Measurements from ENCODE around the gene UAP1L1. TPM values are rescaled to one million over a fixed set of nuclear protein-coding genes. Genes with fewer than 3 reads are reported as not detected.
"Not testable (repeated sequence)": the region's sequence is repeated elsewhere in the genome, so short reads cannot be mapped to it uniquely, and the experiment has no call there.

Gene UAP1L1
- total and polyA plus RNA-seq, 8 donors = 5.2 to 14.4 (median 6.2) TPM

DNA sequence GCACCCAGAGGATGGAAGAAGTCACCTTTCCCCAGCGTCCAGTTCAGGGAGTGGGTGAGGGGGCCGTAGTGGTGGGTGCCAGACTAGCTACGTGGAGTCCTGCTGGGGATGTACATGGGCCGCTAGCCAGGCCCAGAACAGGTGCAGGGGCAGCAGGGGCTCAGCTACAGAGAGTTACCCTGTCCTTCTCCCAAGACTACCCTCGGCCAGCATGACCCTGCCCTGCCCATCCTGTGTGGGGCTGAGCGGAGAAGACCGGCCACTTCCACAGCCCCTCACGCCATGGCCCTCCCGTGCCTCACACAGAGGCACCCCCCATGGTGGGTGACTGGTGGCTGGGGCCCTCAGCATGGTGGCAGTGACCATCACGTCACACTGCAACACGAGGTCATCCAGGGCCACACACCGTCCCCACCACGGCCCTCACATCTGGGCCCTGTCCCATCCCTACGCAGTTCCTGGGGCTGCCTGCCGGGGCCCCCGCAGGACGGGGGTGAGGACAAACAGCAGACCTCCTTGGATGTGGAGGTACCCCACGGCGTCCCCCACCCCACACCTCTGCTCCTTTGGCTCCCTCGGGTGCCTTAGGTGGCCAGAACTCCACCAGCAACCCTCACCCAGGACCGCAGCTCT, 38.2 kb downstream of the UAP1L1 start:
- Histone ChIP-seq H3K4me1 (peaks cover 0 to 4% (median 0%) of the 10 kb centered on the region in 3 donors), H3K4me3 (peak overlapping the region in 2 of 4 donors; percentile 77 to 87), H3K36me3 (peaks cover 0 to 9% (median 0%) of the 10 kb centered on the region in 3 donors), H3K27ac (no peak overlapping the region), H3K27me3 (no peaks in the 10 kb centered on the region), H3K9me3 (no peaks in the 10 kb centered on the region)
- intact Hi-C loops (cut with DNase I) = loop anchor here (5.0 to 10.0 kb wide), 3 partner anchors 72 to 119 kb away; partner anchors contain the start of genes SLC34A3 (in 3 of the 3), ANAPC2 (in 1 of the 3) and SSNA1 (in 1 of the 3)
- no peak for FAIRE-seq
- peak in 2 of 6 donors; percentile 33 to 72 for DNase-seq
- WGBS, 2 donors = 58 to 76% methylated on average over 21 of the region's 21 CpGs
- no peak for ATAC-seq
- TF ChIP-seq, protein P1, sequence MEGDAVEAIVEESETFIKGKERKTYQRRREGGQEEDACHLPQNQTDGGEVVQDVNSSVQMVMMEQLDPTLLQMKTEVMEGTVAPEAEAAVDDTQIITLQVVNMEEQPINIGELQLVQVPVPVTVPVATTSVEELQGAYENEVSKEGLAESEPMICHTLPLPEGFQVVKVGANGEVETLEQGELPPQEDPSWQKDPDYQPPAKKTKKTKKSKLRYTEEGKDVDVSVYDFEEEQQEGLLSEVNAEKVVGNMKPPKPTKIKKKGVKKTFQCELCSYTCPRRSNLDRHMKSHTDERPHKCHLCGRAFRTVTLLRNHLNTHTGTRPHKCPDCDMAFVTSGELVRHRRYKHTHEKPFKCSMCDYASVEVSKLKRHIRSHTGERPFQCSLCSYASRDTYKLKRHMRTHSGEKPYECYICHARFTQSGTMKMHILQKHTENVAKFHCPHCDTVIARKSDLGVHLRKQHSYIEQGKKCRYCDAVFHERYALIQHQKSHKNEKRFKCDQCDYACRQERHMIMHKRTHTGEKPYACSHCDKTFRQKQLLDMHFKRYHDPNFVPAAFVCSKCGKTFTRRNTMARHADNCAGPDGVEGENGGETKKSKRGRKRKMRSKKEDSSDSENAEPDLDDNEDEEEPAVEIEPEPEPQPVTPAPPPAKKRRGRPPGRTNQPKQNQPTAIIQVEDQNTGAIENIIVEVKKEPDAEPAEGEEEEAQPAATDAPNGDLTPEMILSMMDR (IDR thresholded peaks at IDR 0.05) = no peak

DNA sequence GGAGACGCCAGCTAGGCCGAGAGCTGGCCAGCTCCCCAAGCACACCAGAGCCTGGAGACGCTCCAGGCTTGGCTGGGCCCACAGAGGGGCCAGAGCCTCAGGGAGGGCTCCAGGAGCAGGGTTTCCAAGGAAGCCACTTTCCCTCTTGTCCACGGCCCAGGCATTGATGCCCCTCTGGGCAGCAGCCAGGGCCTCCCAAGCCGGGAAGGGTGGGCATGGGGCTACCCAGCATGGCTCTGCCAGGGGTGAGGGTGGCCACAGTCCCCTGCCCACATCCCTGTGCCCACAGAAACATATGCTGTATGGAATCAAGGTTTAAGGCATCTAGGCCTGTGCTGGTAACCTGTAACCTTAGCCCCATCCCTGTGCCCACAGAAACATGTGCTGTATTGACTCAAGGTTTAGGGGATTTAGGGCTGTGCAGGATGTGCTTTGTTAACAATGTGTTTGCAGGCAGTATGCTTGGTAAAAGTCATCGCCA, 38.8 kb downstream of the UAP1L1 start:
- Histone ChIP-seq H3K36me3 (peaks cover 0 to 9% (median 0%) of the 10 kb centered on the region in 3 donors), H3K4me1 (peaks cover 0 to 4% (median 0%) of the 10 kb centered on the region in 3 donors), H3K4me3 (no peak overlapping the region), H3K9me3 (no peaks in the 10 kb centered on the region), H3K27me3 (no peaks in the 10 kb centered on the region), H3K27ac (no peak overlapping the region)
- intact Hi-C loops (cut with DNase I) = loop anchor here (5.0 to 10.0 kb wide), 3 partner anchors 71 to 119 kb away; partner anchors contain the start of genes SLC34A3 (in 3 of the 3), ANAPC2 (in 1 of the 3) and SSNA1 (in 1 of the 3)
- no peak for ATAC-seq
- WGBS, 2 donors = 41 to 53% methylated on average over 6 of the region's 6 CpGs
- TF ChIP-seq, protein P1 (IDR thresholded peaks at IDR 0.05) = no peak
- no peak for FAIRE-seq
- DNase-seq = no peak

DNA sequence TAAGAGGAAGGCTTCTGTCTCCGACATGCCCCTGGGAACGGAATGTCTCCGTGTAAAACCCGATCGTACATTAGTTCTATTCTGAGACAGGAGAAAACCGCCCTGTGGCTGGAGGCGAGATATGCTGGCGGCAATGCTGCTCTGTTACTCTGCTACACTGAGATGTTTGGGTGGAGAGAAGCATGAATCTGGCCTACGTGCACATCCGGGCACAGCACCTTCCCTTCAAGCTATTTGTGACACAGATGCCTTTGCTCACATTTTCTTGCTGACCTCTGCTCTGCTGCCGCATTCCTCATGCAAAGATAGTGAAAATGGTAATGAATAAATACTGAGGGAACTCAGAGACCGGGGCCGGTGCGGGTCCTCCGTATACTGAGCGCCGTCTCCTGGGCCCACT, 39.4 kb downstream of the UAP1L1 start:
- Histone ChIP-seq H3K4me3 (no peak overlapping the region), H3K9me3 (no peaks in the 10 kb centered on the region), H3K27me3 (no peaks in the 10 kb centered on the region), H3K27ac (no peak overlapping the region), H3K4me1 (peaks cover 0 to 4% (median 0%) of the 10 kb centered on the region in 3 donors), H3K36me3 (peaks cover 0 to 9% (median 0%) of the 10 kb centered on the region in 3 donors)
- TF ChIP-seq, protein P1 (IDR thresholded peaks at IDR 0.05) = no peak
- DNase-seq = no peak
- WGBS, 2 donors = 58 to 80% methylated on average over 17 of the region's 17 CpGs
- no peak for ATAC-seq
- intact Hi-C loops (cut with DNase I) = loop anchor here (5.0 to 10.0 kb wide), 3 partner anchors 71 to 118 kb away; partner anchors contain the start of genes SLC34A3 (in 3 of the 3), ANAPC2 (in 1 of the 3) and SSNA1 (in 1 of the 3)
- FAIRE-seq = no peak

DNA sequence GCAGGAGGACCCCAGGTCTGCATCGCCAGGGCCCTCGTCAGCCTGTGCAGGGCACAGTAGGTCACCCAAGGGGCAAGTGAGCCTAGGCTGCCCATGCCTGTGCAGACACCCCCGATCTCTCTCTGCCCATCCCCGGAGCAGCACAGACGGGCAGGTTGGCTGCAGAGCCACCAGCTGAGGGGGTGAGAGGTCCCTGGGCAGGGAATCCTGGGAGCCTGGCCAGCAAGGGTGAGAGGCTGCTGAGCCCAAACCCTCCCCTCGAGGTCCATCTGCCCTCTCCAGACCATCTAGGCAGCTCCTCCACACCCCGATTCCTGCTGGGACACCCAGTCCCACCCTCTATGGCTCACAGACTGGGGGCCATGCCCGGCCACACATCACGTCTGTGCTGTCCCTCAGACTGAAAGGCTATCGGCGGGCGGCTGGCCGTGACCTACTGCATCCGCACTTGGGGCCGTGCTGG, 40.0 kb downstream of the UAP1L1 start:
- TF ChIP-seq, protein P1 (IDR thresholded peaks at IDR 0.05) = no peak
- Histone ChIP-seq H3K9me3 (no peaks in the 10 kb centered on the region), H3K4me3 (no peak overlapping the region), H3K27me3 (no peaks in the 10 kb centered on the region), H3K27ac (no peak overlapping the region), H3K4me1 (peaks cover 0 to 4% (median 0%) of the 10 kb centered on the region in 3 donors), H3K36me3 (peaks cover 0 to 8% (median 0%) of the 10 kb centered on the region in 3 donors)
- DNase-seq = peak in 2 of 6 donors; percentile 41 to 73
- WGBS, 2 donors = 71 to 86% methylated on average over 15 of the region's 15 CpGs
- intact Hi-C loops (cut with DNase I) = loop anchor here (5.0 to 10.0 kb wide), 3 partner anchors 70 to 118 kb away; partner anchors contain the start of genes SLC34A3 (in 3 of the 3), ANAPC2 (in 1 of the 3) and SSNA1 (in 1 of the 3)
- FAIRE-seq = no peak
- no peak for ATAC-seq

DNA sequence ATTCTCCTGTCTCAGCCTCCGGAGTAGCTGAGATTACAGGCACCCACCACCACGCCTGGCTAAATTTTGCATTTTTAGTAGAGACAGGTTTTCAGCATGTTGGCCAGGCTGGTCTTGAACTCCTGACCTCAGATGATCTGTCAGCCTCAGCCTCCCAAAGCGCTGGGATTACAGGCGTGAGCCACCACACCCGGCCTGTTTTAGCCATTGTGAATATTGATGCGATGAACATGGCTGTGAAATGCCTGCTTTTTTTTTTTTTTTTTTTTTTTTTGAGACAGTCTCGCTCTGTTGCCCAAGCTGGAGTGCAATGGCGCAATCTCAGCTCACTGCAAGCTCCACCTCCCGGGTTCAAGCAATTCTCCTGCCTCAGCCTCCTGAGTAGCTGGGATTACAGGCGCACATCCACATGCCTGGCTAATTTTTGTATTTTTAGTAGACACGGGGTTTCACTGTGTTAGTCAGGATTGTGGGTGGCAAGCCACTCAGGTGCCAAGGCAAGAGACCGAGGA, 40.8 kb downstream of the UAP1L1 start:
- H3K4me1 ChIP-seq, FAIRE-seq, ATAC-seq, H3K4me3 ChIP-seq, H3K27me3 ChIP-seq, H3K36me3 ChIP-seq, H3K27ac ChIP-seq, DNase-seq, H3K9me3 ChIP-seq: not testable (repeated sequence)
- 77 to 87% methylated on average over 10 to 12 of the region's 12 CpGs for whole genome bisulfite sequencing, 2 donors
- intact Hi-C loops (cut with DNase I) = loop anchor here (5.0 to 10.0 kb wide), 3 partner anchors 69 to 117 kb away; partner anchors contain the start of genes SLC34A3 (in 3 of the 3), ANAPC2 (in 1 of the 3) and SSNA1 (in 1 of the 3)

DNA sequence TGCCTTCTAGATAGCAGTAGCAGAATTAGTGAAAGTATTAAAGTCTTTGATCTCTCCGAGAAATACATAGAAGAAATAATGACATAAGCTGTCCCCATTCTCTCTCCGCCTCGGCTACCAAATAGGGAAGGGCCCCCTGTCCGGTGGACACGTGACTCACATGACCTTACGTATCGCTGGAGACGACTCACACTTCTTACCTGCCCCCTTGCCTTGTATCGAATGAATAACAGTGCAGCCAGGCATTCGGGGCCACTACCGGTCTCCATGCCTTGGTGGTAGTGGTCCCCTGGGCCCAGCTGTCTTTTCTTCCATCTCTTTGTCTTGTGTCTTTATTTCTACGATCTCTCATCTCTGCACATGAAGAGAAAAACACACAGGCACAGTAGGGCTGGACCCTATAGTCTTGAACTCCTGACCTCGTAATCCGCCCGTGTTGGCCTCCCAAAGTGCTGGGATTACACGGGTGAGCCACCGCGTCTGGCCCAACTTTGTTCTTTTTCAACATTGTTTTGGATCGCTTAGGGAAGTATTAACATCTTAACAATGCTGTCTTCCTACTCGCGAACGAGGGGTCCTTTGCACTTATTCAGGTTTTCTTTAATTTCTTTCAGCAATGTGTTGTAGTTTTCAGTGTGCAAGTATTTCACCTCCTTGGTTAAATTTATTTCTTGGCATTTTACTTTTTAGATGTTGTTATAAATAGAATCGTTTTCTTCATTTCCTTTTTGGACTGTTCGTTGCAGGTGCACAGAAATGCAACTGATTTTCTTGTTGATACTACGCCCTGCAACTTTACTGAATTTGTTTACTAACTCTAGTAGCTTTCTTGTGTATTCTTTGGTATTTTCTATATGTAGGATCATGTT, 44.8 kb downstream of the UAP1L1 start:
- ATAC-seq = not testable (repeated sequence)

More for the DNA sequence above, 44.8 kb downstream of the UAP1L1 start:
- H3K4me3 ChIP-seq; H3K27ac ChIP-seq; intact Hi-C loops (cut with DNase I); H3K27me3 ChIP-seq; FAIRE-seq; H3K9me3 ChIP-seq; DNase-seq; H3K36me3 ChIP-seq: not testable (repeated sequence)
- WGBS, 2 donors = 67 to 72% methylated on average over 22 to 24 of the region's 25 CpGs
- peaks cover 8 to 13% (median 11%) of the 10 kb centered on the region in 3 donors for H3K4me1 ChIP-seq

Measured in pancreas (tissue), 10 donors.